GM21786 (cell line): ENCODE data around the gene KMT2C.
"Not testable (repeated sequence)": the region's sequence is repeated elsewhere in the genome, so short reads cannot be mapped to it uniquely, and the experiment has no call there.

Source experiments
- ATAC-seq: cut with Tn5 transposase; IDR thresholded peaks from one replicate; pipeline ENCODE4 v1.9.1; 2021; ENCODE audit not compliant: unreplicated experiment

Gene KMT2C

GRCh38 chr7:152313831-152314604, 121.8 kb downstream of the KMT2C start:
- no peak for ATAC-seq

DNA sequence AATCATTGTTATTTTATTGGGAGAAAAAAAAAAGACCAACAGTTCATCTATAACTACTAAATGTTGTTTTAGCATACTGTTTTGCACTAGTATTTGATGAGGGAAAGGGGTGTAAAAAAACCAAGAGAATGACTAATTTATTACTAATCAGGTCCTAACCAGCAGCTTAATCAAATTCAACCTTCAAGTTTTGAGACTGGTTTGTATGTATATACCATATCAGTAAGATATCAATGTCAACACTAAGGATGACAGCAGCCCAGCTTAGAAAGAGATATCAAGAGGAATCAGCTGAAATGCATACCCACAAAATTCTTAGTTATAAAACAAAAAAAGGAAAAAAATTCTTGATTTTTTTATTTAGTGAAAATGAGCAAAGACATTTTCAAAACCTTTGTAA, 122.6 kb downstream of the KMT2C start:
- no peak for ATAC-seq

DNA sequence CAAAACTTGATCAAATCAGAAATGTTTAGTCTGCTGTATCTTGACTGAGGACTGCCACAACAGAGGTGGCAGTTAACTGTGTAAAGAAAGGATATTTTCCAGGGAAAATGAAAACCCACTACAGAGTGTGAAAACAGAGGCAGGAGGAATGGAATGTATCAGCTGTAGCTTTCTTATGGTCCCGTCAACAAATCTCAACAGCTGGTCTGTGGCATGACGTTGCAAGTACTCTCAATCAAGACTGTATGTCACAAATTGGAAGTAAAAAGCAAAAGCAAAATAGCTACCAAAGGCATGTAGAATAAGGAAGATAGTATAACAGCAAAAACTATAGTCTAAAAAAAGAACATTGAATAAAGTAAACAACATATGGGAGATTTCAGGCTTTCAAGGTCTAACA, 123.5 kb downstream of the KMT2C start:
- no peak for ATAC-seq

DNA sequence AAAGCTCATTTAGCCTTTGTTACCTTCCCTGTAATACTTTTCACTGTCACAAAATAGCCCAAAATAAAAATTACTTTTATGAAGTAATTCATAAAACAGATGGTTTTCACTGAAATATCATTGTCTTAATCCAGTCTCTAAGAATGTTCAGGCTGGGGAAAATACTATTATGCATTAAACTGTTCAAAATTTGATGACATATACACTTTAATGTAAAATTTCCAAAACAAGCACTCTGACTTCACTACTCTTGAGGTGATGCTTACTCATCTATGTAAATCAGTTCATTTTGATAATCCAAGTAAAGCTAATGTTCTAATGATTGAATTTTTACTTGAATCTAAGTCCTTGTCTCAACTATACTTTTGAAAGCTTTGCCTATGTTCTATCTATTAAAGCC, 127.9 kb downstream of the KMT2C start:
- ATAC-seq: no peak

- not testable (repeated sequence) for ATAC-seq
These were observed 136.2 kb downstream of the KMT2C start for GRCh38 chr7:152299542-152300143.

DNA sequence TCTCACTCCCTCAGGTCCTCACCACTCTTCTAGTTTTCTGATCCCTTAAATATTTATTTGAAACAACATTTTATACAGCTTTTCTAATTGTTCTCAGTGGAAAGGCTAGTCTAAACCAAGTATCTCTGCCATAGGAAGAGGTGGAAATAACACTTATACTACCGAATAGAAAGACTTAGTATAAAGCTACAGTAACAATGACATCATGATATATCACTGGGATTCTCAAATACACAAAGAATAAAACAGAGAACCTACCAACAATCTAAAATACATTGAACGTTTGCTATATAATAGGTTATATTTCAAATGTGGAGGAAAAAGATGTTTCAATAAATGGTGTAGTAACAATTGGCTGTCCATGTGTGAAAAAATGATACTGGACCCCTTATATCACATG, 142.9 kb downstream of the KMT2C start:
- ATAC-seq: no peak

DNA sequence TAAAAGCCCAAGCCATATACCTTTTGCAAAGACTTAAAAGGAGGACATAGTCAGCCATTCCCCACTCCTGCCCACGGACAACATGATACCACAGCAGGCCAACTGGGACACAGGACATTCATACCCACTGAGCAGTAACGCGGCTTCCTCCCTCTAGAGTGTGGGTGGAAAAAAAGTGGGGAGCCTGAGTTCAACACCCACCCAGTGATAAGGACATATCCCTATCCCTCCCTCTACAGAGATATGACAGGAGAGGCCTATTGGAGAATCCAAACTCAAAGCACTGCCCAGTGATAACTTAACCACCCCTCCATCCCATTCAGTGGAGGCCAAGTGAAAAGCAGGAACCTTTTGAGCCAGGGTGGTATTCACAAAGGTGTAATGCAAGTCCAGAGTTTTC, 148.8 kb downstream of the KMT2C start:
- ATAC-seq: not testable (repeated sequence)

GRCh38 chr7:152286219-152286618, 149.6 kb downstream of the KMT2C start:
- not testable (repeated sequence) for ATAC-seq

- not testable (repeated sequence) for ATAC-seq
These were observed 150.8 kb downstream of the KMT2C start for GRCh38 chr7:152284998-152285397.

DNA sequence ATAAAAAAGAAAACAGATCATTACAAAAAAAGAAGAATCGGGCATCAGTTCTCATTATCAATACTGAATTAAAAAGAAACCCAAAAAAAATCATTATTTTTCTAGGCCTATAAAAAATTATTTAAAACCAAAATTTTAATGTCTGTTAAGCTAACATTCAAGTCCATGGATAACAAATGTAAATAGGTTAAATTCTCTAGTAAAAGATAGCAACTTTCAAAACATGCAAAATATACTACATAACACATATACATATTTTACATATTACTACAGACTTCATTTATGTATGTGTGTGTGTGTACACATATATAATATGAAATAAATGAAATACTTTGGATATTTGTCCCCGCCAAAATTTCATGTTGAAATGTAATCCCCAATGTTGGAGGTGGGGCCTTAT, 158.1 kb downstream of the KMT2C start:
- not testable (repeated sequence) for ATAC-seq

DNA sequence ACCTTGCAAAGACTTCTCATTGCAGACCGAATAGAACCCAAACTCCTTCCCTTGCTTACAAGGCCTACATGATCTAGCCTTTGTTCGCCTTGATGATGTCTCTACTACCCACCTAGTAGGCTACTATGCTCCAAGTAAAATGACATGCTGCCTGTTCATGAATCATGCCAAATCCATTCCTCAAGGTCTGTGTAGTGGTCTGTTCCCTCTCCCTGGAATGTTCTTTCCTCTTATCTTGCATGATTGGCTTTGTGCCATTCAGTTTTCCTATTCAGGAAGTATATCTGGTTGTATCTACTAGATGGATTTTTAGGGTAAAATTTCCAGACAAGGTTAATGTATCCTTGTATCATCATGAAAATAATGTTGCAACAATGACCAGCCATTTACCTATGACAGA, 165.4 kb downstream of the KMT2C start:
- not testable (repeated sequence) for ATAC-seq

DNA sequence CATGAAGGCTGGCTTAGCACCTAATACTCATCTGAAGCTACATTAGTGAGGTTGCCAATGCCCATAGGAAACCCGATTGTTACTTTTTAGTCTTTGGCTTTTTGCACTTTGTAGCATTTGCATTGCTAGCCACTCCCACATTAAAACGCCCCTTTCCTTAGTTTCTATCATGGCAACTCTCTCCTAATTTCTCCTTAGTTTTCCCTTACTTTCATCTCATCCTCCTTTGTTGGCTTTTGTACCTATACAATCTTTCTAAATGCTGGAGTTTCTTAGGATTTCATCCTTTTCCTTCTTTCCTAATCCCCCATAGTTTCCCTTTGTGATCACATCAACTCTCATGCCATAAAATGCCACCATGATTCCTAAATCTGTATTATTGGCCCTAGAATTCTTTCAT, 168.9 kb downstream of the KMT2C start:
- ATAC-seq: not testable (repeated sequence)

DNA sequence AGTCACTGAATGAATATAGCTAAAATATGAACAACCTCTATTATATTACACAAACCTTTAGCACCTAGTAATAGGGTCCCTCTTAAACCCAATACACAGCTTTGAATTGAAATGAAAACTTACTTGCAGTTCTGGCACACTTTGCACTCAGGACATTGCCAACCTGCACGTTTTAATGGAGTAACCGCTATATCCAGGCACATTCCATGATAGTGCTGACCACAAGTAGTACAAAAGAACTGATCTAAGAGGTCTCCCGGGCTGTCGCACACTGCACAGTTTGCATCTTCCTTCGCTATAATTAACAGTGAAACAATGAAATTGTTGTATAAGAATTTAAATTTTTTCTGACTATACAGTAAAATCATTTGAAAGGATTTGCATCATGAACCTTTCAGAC, 170.9 kb downstream of the KMT2C start:
- not testable (repeated sequence) for ATAC-seq

DNA sequence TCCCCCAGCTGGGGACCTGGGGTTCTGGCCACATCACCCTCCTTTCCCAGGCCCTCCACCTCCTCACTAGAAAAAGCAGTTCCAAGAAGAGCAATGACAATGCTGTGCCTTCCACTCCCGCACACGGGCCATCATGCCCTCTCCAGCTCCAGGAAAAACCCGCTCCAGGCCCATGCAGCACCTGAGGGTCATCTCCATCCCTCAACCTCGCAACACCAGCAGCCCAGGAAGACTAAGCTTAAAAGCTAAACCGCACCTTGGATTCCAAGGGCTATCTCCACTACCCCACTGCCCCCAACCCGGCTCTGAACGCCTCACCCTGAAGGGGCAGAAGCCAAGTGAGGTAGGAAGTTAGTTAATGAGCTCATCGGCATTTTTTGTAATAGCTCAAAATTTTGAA, 173.7 kb downstream of the KMT2C start:
- ATAC-seq: not testable (repeated sequence)

DNA sequence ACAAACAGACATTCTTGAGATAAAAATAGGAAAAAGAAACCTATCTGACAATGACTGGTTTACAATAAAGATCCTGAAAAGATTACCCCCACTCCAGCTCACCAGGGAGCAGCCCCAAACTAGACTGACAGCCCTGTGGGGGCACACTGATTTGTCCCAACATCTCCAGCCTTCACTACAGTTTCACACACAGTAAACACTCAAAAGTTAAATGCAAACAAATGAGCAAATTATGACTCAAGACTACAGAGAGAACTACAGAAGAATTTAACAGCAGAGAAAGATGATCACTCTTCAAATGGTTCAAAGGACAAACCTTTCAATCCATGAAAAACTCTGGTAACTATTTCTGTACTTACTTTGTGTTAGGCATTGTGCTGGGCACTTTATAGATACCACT, 176.2 kb downstream of the KMT2C start:
- ATAC-seq: not testable (repeated sequence)

GRCh38 chr7:152247851-152248250, 188.0 kb downstream of the KMT2C start:
- ATAC-seq: not testable (repeated sequence)

GRCh38 chr7:152245417-152245816, 190.4 kb downstream of the KMT2C start:
- ATAC-seq: not testable (repeated sequence)

- not testable (repeated sequence) for ATAC-seq
These were observed 192.3 kb downstream of the KMT2C start for GRCh38 chr7:152243464-152243863.

GRCh38 chr7:152241301-152241700, 194.5 kb downstream of the KMT2C start:
- ATAC-seq: not testable (repeated sequence)

GRCh38 chr7:152236306-152236705, 199.5 kb downstream of the KMT2C start:
- ATAC-seq: not testable (repeated sequence)

DNA sequence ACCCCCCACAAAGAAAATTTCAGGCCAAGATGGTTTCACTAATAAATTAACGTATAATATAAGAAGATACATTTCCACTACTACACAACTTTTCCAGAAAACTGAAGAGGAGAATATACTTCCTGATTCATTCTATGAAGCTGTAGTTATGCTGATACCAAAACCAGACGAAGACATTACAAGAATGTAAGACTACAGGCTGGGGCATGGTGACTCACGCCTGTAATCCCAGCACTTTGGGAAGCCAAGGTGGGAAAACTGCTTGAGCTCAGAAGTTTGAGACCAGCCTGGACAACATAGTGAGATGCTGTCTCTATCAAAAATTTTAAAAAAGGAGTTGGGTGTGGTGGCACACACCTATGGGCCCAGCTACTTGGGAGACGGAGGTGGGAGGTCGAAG, 201.4 kb downstream of the KMT2C start:
- not testable (repeated sequence) for ATAC-seq

DNA sequence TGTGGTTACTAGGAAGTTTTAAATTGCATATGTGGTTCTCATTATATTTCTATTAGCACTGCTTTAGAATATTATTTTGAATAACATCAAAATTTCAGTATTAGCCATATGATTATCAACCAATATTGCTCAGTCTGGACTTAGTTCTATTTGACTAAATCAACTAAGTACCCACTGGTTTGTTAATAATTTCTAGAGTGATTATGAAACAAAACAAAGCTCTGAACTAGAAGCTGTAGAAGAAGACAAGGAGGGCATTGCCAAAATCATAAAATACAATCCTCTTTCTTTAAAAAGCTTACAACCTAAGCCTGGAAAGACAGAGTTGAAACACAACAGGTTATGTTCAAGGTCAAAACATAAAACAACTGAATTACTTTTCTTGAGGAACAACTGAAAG, 204.7 kb downstream of the KMT2C start:
- no peak for ATAC-seq
